PFSK-1 (cell line): Measurements from ENCODE around the gene DUSP28.

Experiments
- POLR2AphosphoS5 ChIP-seq: IDR thresholded peaks from 2 replicates; pipeline ENCODE4 v1.6.1; 2012; ENCODE audit warnings: low read depth, mild to moderate bottlenecking, control low read depth, low read length, moderate library complexity
- REST ChIP-seq, 2 experiments: IDR thresholded peaks; 2 replicates each; pipeline versions ENCODE4 v1.6.1 to v1.8.0; 2011 to 2012; ENCODE audit warnings: low read depth in 2 of 2, low read length in 2 of 2, control low read depth in 1 of 2, inconsistent platforms in 1 of 2, mild to moderate bottlenecking in 1 of 2, moderate library complexity in 1 of 2; ENCODE audit not compliant: insufficient read depth in 1 of 2
- SIN3A ChIP-seq: IDR thresholded peaks from 2 replicates; pipeline ENCODE4 v1.6.1; 2012; ENCODE audit warnings: mild to moderate bottlenecking, low read length, moderate library complexity, borderline replicate concordance; ENCODE audit not compliant: insufficient read depth
- TAF1 ChIP-seq: IDR thresholded peaks from 2 replicates; pipeline ENCODE4 v1.6.1; 2012; ENCODE audit warnings: low read length, control low read depth, borderline replicate concordance; ENCODE audit not compliant: insufficient read depth

GRCh38 chr2:240530181-240530580 lies 30.0 kb upstream of the DUSP28 start:
- TF ChIP-seq POLR2AphosphoS5: no peak
- TF ChIP-seq SIN3A: no peak
- TF ChIP-seq REST (IDR thresholded peaks at IDR 0.05; ENCODE audit: insufficient read depth in 1 of 2, low read depth in 2 of 2, low read length in 2 of 2): no peak
- no peak for TF ChIP-seq TAF1
